Breast epithelium (tissue), 4 donors: ENCODE measurements around the gene DOC2B. TPM values are rescaled to one million over a fixed set of nuclear protein-coding genes. Genes with fewer than 3 reads are reported as not detected.
"Not testable (repeated sequence)": the region's sequence is repeated elsewhere in the genome, so short reads cannot be mapped to it uniquely, and the experiment has no call there.

Source experiments
- DNase-seq, 2 donors: peaks; one replicate each; pipeline ENCODE4 v3.0.0-alpha.2; 2019; ENCODE audit warnings: low spot score in 2 of 2
- H3K27ac ChIP-seq, 2 donors: fragments of 200-600 bp; sonication (generic) in 1 of 2; one replicate each; pipeline ENCODE4 v1.5.1; 2016 to 2019; ENCODE audit warnings: mild to moderate bottlenecking in 1 of 2
- H3K27me3 ChIP-seq, 2 donors: fragments of 200-600 bp; sonication (generic) in 1 of 2; one replicate each; pipeline versions ENCODE4 v1.5.1 to v1.6.0; 2017 to 2019; ENCODE audit warnings: control low read depth in 1 of 2, mild to moderate bottlenecking in 1 of 2
- H3K36me3 ChIP-seq: fragments of 200-600 bp; one replicate; pipeline ENCODE4 v1.5.1; 2019
- H3K4me1 ChIP-seq, 2 donors: fragments of 200-600 bp; sonication (generic); one replicate each; pipeline ENCODE4 v1.5.1; 2016 to 2019; ENCODE audit warnings: control low read depth in 1 of 2
- H3K4me3 ChIP-seq, 3 donors: fragments of 200-600 bp; sonication (generic); 1 replicate in 2 of 3; 2 replicates in 1 of 3; pipeline ENCODE4 v1.5.1; 2016 to 2019; ENCODE audit warnings: mild to moderate bottlenecking in 3 of 3, moderate library complexity in 2 of 3
- H3K9me3 ChIP-seq, 2 donors: fragments of 200-600 bp; sonication (generic) in 1 of 2; one replicate each; pipeline ENCODE4 v1.5.1; 2016 to 2019; ENCODE audit warnings: control low read depth in 1 of 2
- CTCF ChIP-seq, 3 donors: fragments of 450-650 bp; IDR thresholded peaks; one replicate each; pipeline ENCODE4 v1.5.1; 2016 to 2017; ENCODE audit warnings: antibody characterized with exemption in 3 of 3, mild to moderate bottlenecking in 3 of 3, moderate library complexity in 3 of 3
- POLR2A ChIP-seq: fragments of 450-650 bp; IDR thresholded peaks from one replicate; pipeline ENCODE4 v1.6.1; 2016; ENCODE audit warnings: antibody characterized with exemption, mild to moderate bottlenecking, moderate library complexity
- POLR2AphosphoS5 ChIP-seq, 3 donors: sonication (generic); formaldehyde crosslinking; IDR thresholded peaks; one replicate each; pipeline ENCODE4 v1.6.1; 2017; ENCODE audit warnings: antibody characterized with exemption in 3 of 3
- intact Hi-C: fragments of 100-400 bp; cut with DNase I; formaldehyde crosslinking; loops from one replicate; pipeline ENCODE4 v1.15.1; 2023; ENCODE audit warnings: low total_unique reads
- total RNA-seq, 3 donors: library from RNA; depleted of rRNA; stranded (reverse); fragments of >200 nt; gene quantifications; one replicate each; pipeline ENCODE4 v1.1.0, GENCODE V29; 2016

The DOC2B gene
- total RNA-seq, 3 donors from 2014 or later = 5.9 to 22.9 (median 6.7) TPM

GRCh38 chr17:227946-228615 lies 46.6 kb upstream of the DOC2B start:
- Histone ChIP-seq H3K4me3 (no peak overlapping the region), H3K36me3 (no peaks in the 10 kb centered on the region), H3K9me3 (no peaks in the 10 kb centered on the region), H3K27me3 (no peaks in the 10 kb centered on the region), H3K4me1 (no peaks in the 10 kb centered on the region), H3K27ac (no peak overlapping the region)
- no peak for TF ChIP-seq POLR2A
- TF ChIP-seq POLR2AphosphoS5 (IDR thresholded peaks at IDR 0.05) = no peak
- TF ChIP-seq CTCF (IDR thresholded peaks at IDR 0.05) = no peak
- no peak for DNase-seq
- intact Hi-C loops = no loop called here

- Histone ChIP-seq H3K36me3 (no peaks in the 10 kb centered on the region), H3K9me3 (no peaks in the 10 kb centered on the region), H3K27me3 (no peaks in the 10 kb centered on the region), H3K4me1 (no peaks in the 10 kb centered on the region), H3K27ac (no peak overlapping the region), H3K4me3 (no peak overlapping the region)
- intact Hi-C loops = no loop called here
- DNase-seq = no peak
- TF ChIP-seq POLR2A = no peak
- TF ChIP-seq POLR2AphosphoS5 (IDR thresholded peaks at IDR 0.05) = no peak
- TF ChIP-seq CTCF (IDR thresholded peaks at IDR 0.05) = no peak
Observed at GRCh38 chr17:227078-227945, 45.9 kb upstream of the DOC2B start.

- Histone ChIP-seq H3K9me3 (no peaks in the 10 kb centered on the region), H3K4me3 (no peak overlapping the region), H3K27ac (no peak overlapping the region), H3K36me3 (no peaks in the 10 kb centered on the region), H3K4me1 (no peaks in the 10 kb centered on the region), H3K27me3 (no peaks in the 10 kb centered on the region)
- TF ChIP-seq POLR2A (no peak), POLR2AphosphoS5 (IDR thresholded peaks at IDR 0.05) (no peak), CTCF (IDR thresholded peaks at IDR 0.05) (no peak)
- DNase-seq = no peak
- intact Hi-C loops = no loop called here
Observed at GRCh38 chr17:226108-227077, 44.9 kb upstream of the DOC2B start.

GRCh38 chr17:225551-225950 lies 44.1 kb upstream of the DOC2B start:
- intact Hi-C loops = no loop called here
- Histone ChIP-seq H3K9me3 (no peaks in the 10 kb centered on the region), H3K27ac (no peak overlapping the region), H3K4me1 (no peaks in the 10 kb centered on the region), H3K36me3 (no peaks in the 10 kb centered on the region), H3K4me3 (no peak overlapping the region), H3K27me3 (no peaks in the 10 kb centered on the region)
- DNase-seq = no peak
- no peak for TF ChIP-seq POLR2A

GRCh38 chr17:224576-224975 lies 43.1 kb upstream of the DOC2B start:
- H3K9me3 ChIP-seq, H3K27me3 ChIP-seq, H3K4me1 ChIP-seq, intact Hi-C loops, H3K36me3 ChIP-seq, H3K27ac ChIP-seq, DNase-seq, H3K4me3 ChIP-seq: not testable (repeated sequence)
